CD4-positive, alpha-beta T cell (primary cell): Measurements from ENCODE around the gene SIM2. TPM values are rescaled to one million over a fixed set of nuclear protein-coding genes. Genes with fewer than 3 reads are reported as not detected.

Experiments
- ATAC-seq: fragments of 200-7000 bp; cut with Tn5 transposase; one replicate; pipeline ENCODE4 v1.10.0; 2022; ENCODE audit warnings: mild to moderate bottlenecking; ENCODE audit not compliant: poor library complexity
- CTCF ChIA-PET: fragments of 350-600 bp; sonication (Branson Sonifier 250); formaldehyde crosslinking; loops from one replicate; lab custom pipeline; 2021; ENCODE audit warnings: antibody characterized with exemption, inconsistent platforms; lab: Charles Lee
- POLR2A ChIA-PET: fragments of 350-600 bp; sonication (Branson Sonifier 250); formaldehyde crosslinking; loops from one replicate; lab custom pipeline; 2021; ENCODE audit warnings: antibody characterized with exemption, inconsistent platforms; lab: Charles Lee
- DNase-seq, 14 experiments: peaks; one replicate each; pipeline ENCODE4 v3.0.0-alpha.2; 2013 to 2020; ENCODE audit warnings: mixed read lengths in 2 of 14
- H3K27ac ChIP-seq, 2 donors: one replicate each; pipeline versions ENCODE4 v1.5.1 to v1.7.0; 2013; ENCODE audit warnings: low read length in 2 of 2, low read depth in 1 of 2, mild to moderate bottlenecking in 1 of 2
- H3K27me3 ChIP-seq, 2 experiments: 1 replicate in 1 of 2; 2 replicates in 1 of 2; pipeline versions ENCODE4 v1.6.1 to v1.7.0; 2013; ENCODE audit warnings: low read length in 2 of 2, control low read depth in 1 of 2, mild to moderate bottlenecking in 1 of 2, moderate library complexity in 1 of 2; ENCODE audit not compliant: insufficient read depth in 2 of 2, control insufficient read depth in 1 of 2
- H3K36me3 ChIP-seq: one replicate; pipeline ENCODE4 v1.6.1; 2013; ENCODE audit warnings: low read length, control low read depth; ENCODE audit not compliant: insufficient read depth
- H3K4me1 ChIP-seq: one replicate; pipeline ENCODE4 v1.6.1; 2013; ENCODE audit warnings: low read length, control low read depth; ENCODE audit not compliant: insufficient read depth
- H3K4me3 ChIP-seq: one replicate; pipeline ENCODE4 v1.5.1; 2013; ENCODE audit warnings: mild to moderate bottlenecking, low read length, moderate library complexity
- H3K9me3 ChIP-seq, 2 experiments: 1 replicate in 1 of 2; 2 replicates in 1 of 2; pipeline versions ENCODE4 v1.6.1 to v1.7.0; 2013; ENCODE audit warnings: low read length in 2 of 2, mild to moderate bottlenecking in 2 of 2, control low read depth in 1 of 2, moderate library complexity in 1 of 2; ENCODE audit not compliant: control insufficient read depth in 1 of 2, insufficient read depth in 1 of 2
- H3K27ac Mint-ChIP-seq: one replicate; pipeline ENCODE4 v1.8.0; 2020; ENCODE audit warnings: mixed read lengths
- H3K27me3 Mint-ChIP-seq: one replicate; pipeline ENCODE4 v1.8.0; 2021; ENCODE audit warnings: mixed read lengths
- H3K36me3 Mint-ChIP-seq: one replicate; pipeline ENCODE4 v1.8.0; 2021; ENCODE audit warnings: low read depth, mixed read lengths
- H3K4me1 Mint-ChIP-seq: one replicate; pipeline ENCODE4 v1.8.0; 2021; ENCODE audit warnings: low read depth, mixed read lengths
- H3K4me3 Mint-ChIP-seq: one replicate; pipeline ENCODE4 v1.8.0; 2020; ENCODE audit warnings: mild to moderate bottlenecking, mixed read lengths
- H3K9me3 Mint-ChIP-seq: one replicate; pipeline ENCODE4 v1.8.0; 2020; ENCODE audit warnings: mixed read lengths
- CTCF ChIP-seq: fragments of 200-600 bp; IDR thresholded peaks from one replicate; pipeline ENCODE4 v1.8.0; 2022; ENCODE audit warnings: antibody characterized with exemption, mild to moderate bottlenecking
- intact Hi-C, 2 experiments: fragments of 100-400 bp; cut with DNase I in 1 of 2; cut with micrococcal nuclease in 1 of 2; formaldehyde crosslinking; loops; one replicate each; pipeline versions ENCODE4 v1.15.1 to v1.9.0; 2023 to 2025; cut with DNase I, micrococcal nuclease
- total RNA-seq, 174 experiments: library from RNA in 2 of 174; stranded (reverse) in 2 of 174; gene quantifications; one replicate each; pipeline ENCODE4 v1.2.3 and lab custom pipeline; 2021 to 2026

The SIM2 gene
- total RNA-seq, 2 experiments from 2014 or later: not detected

- H3K4me3 Mint-ChIP-seq: no peak overlapping the region
- H3K36me3 Mint-ChIP-seq: no peaks in the 10 kb centered on the region
- DNase-seq (no peak), ATAC-seq (no peak)
- H3K27me3 ChIP-seq: peaks cover 69 to 72% of the 10 kb centered on the region in 2 experiments
- H3K9me3 Mint-ChIP-seq: no peaks in the 10 kb centered on the region
- H3K4me1 Mint-ChIP-seq: peaks cover 25% of the 10 kb centered on the region
- H3K9me3 ChIP-seq: peaks cover 0 to 27% of the 10 kb centered on the region in 2 experiments
- H3K27ac Mint-ChIP-seq: no peak overlapping the region
- H3K4me1 ChIP-seq: peaks cover 5% of the 10 kb centered on the region
- no peak overlapping the region for H3K27ac ChIP-seq
- H3K27me3 Mint-ChIP-seq: peaks cover 87% of the 10 kb centered on the region
- no peak overlapping the region for H3K4me3 ChIP-seq
- CTCF ChIA-PET: no interaction called here
- intact Hi-C loops: loop anchor here (5.0 to 10.0 kb wide), 2 partner anchors 104 to 106 kb away; no protein-coding TSS in a partner anchor
- H3K36me3 ChIP-seq: no peaks in the 10 kb centered on the region
- no peak for TF ChIP-seq CTCF
- POLR2A ChIA-PET: no interaction called here
These were observed 8.0 kb upstream of the SIM2 start for GRCh38 chr21:36690628-36691554.

- Mint-ChIP-seq H3K36me3 (no peaks in the 10 kb centered on the region), H3K4me3 (no peak overlapping the region), H3K27ac (no peak overlapping the region), H3K27me3 (peaks cover 90% of the 10 kb centered on the region), H3K4me1 (peaks cover 25% of the 10 kb centered on the region), H3K9me3 (no peaks in the 10 kb centered on the region)
- ChIA-PET POLR2A (no interaction called here), CTCF (no interaction called here)
- peaks cover 5% of the 10 kb centered on the region for H3K4me1 ChIP-seq
- no peak for ATAC-seq
- no peaks in the 10 kb centered on the region for H3K36me3 ChIP-seq
- no peak for TF ChIP-seq CTCF
- no peak for DNase-seq
- H3K27me3 ChIP-seq: peaks cover 74 to 78% of the 10 kb centered on the region in 2 experiments
- peaks cover 0 to 35% of the 10 kb centered on the region in 2 experiments for H3K9me3 ChIP-seq
- intact Hi-C loops: loop anchor here (5.0 to 10.0 kb wide), 2 partner anchors 104 to 107 kb away; no protein-coding TSS in a partner anchor
- H3K4me3 ChIP-seq: no peak overlapping the region
- no peak overlapping the region for H3K27ac ChIP-seq
These were observed 7.3 kb upstream of the SIM2 start for GRCh38 chr21:36691555-36692041.

- Histone ChIP-seq H3K9me3 (peaks cover 0 to 41% of the 10 kb centered on the region in 2 experiments), H3K36me3 (no peaks in the 10 kb centered on the region), H3K4me3 (no peak overlapping the region), H3K4me1 (peaks cover 5% of the 10 kb centered on the region), H3K27ac (no peak overlapping the region), H3K27me3 (peaks cover 77 to 81% of the 10 kb centered on the region in 2 experiments)
- ChIA-PET CTCF (no interaction called here), POLR2A (no interaction called here)
- intact Hi-C loops: loop anchor here (5.0 to 10.0 kb wide), 2 partner anchors 105 to 107 kb away; no protein-coding TSS in a partner anchor
- DNase-seq (no peak), ATAC-seq (no peak)
- peaks cover 25% of the 10 kb centered on the region for H3K4me1 Mint-ChIP-seq
- no peak for TF ChIP-seq CTCF
- no peak overlapping the region for H3K27ac Mint-ChIP-seq
- H3K36me3 Mint-ChIP-seq: no peaks in the 10 kb centered on the region
- H3K9me3 Mint-ChIP-seq: no peaks in the 10 kb centered on the region
- peak overlapping the region; percentile 30 for H3K4me3 Mint-ChIP-seq
- H3K27me3 Mint-ChIP-seq: peaks cover 92% of the 10 kb centered on the region
These were observed 6.6 kb upstream of the SIM2 start for GRCh38 chr21:36692114-36692834.
